HepG2 (cell line): ENCODE results near the gene MST1. TPM values are rescaled to one million over a fixed set of nuclear protein-coding genes. Genes with fewer than 3 reads are reported as not detected.
A peak's percentile ranks its signal among the peaks of the same experiment; 100 is the strongest.

ENCODE experiments used
- BHLHE40 ChIP-seq: IDR thresholded peaks from 2 replicates; pipeline ENCODE4 v1.6.1; 2011; ENCODE audit warnings: low read length, improper control_type of control experiment
- DNMT1 ChIP-seq: sonication (generic); formaldehyde crosslinking; IDR thresholded peaks from 2 replicates; pipeline ENCODE4 v1.5.1; 2020; ENCODE audit warnings: mild to moderate bottlenecking, missing genetic modification reagents
- HNRNPK ChIP-seq: fragments of 200-400 bp; formaldehyde crosslinking; IDR thresholded peaks from 2 replicates; pipeline ENCODE4 v1.6.1; 2018; ENCODE audit warnings: low read length, low read depth, moderate library complexity, mild to moderate bottlenecking; ENCODE audit not compliant: poor library complexity, severe bottlenecking
- MBD4 ChIP-seq: IDR thresholded peaks from 2 replicates; pipeline ENCODE4 v1.6.1; 2012; ENCODE audit warnings: low read length, inconsistent platforms, borderline replicate concordance
- MED1 ChIP-seq: sonication (generic); formaldehyde crosslinking; IDR thresholded peaks from 2 replicates; pipeline ENCODE4 v1.4.0; 2020; ENCODE audit warnings: missing genetic modification reagents
- MYNN ChIP-seq: sonication (generic); formaldehyde crosslinking; IDR thresholded peaks from 2 replicates; pipeline ENCODE4 v1.4.0; 2020; ENCODE audit warnings: mild to moderate bottlenecking, low read depth, missing genetic modification reagents
- NR2F2 ChIP-seq: IDR thresholded peaks from 2 replicates; pipeline ENCODE4 v1.6.1; 2012; ENCODE audit warnings: low read depth, inconsistent platforms, borderline replicate concordance
- SIX1 ChIP-seq: sonication (generic); formaldehyde crosslinking; IDR thresholded peaks from 2 replicates; pipeline ENCODE4 v1.4.0; 2020; ENCODE audit warnings: missing genetic modification reagents, borderline replicate concordance
- ZBTB38 ChIP-seq: sonication (generic); formaldehyde crosslinking; IDR thresholded peaks from 2 replicates; pipeline ENCODE4 v1.5.1; 2020; ENCODE audit warnings: mild to moderate bottlenecking, missing genetic modification reagents
- ZNF337 ChIP-seq: sonication (generic); formaldehyde crosslinking; IDR thresholded peaks from 2 replicates; pipeline ENCODE4 v1.5.1; 2020; ENCODE audit warnings: missing genetic modification reagents, low read depth, mild to moderate bottlenecking, borderline replicate concordance
- ZNF431 ChIP-seq: sonication (generic); formaldehyde crosslinking; IDR thresholded peaks from 2 replicates; pipeline ENCODE4 v1.9.0; 2022; ENCODE audit warnings: missing genetic modification reagents, low read depth, mild to moderate bottlenecking, borderline replicate concordance
- ZNF460 ChIP-seq: sonication (generic); formaldehyde crosslinking; IDR thresholded peaks from 2 replicates; pipeline ENCODE4 v1.5.1; 2020; ENCODE audit warnings: missing genetic modification reagents, mild to moderate bottlenecking, borderline replicate concordance
- ZNF547 ChIP-seq: sonication (generic); formaldehyde crosslinking; IDR thresholded peaks from 2 replicates; pipeline ENCODE4 v1.5.1; 2020; ENCODE audit warnings: mild to moderate bottlenecking, missing genetic modification reagents
- ZNF737 ChIP-seq: sonication (generic); formaldehyde crosslinking; IDR thresholded peaks from 2 replicates; pipeline ENCODE4 v1.5.0; 2020; ENCODE audit warnings: missing genetic modification reagents, mild to moderate bottlenecking, borderline replicate concordance
- ZNF782 ChIP-seq: sonication (generic); formaldehyde crosslinking; IDR thresholded peaks from 2 replicates; pipeline ENCODE4 v1.4.0; 2020; ENCODE audit warnings: missing genetic modification reagents, mild to moderate bottlenecking, borderline replicate concordance
- polyA plus RNA-seq, 8 experiments: library from polyadenylated mRNA; depleted of rRNA in 3 of 8; stranded (reverse) in 7 of 8; unstranded in 1 of 8; fragments of >200 nt; fragmentation: Illumina TruSeq in 4 of 8; extraction: Trizol in 4 of 8; gene quantifications; 2 replicates each; pipeline versions ENCODE4 v1.2.1 to v1.2.3, GENCODE V29; 2011 to 2016; ENCODE audit warnings: low read depth in 4 of 8, missing spikeins in 1 of 8, mixed read lengths in 1 of 8; ENCODE audit not compliant: insufficient read depth in 1 of 8
- total RNA-seq, 5 experiments: library from RNA; depleted of rRNA; stranded (reverse); fragments of >200 nt; fragmentation: Illumina TruSeq; extraction: Trizol; gene quantifications; 2 replicates each; pipeline ENCODE4 v1.2.3, GENCODE V29; 2016; ENCODE audit warnings: low read depth in 1 of 5
- TF ChIP-seq, protein P1 (sequence below): sonication (generic); formaldehyde crosslinking; IDR thresholded peaks from 2 replicates; pipeline ENCODE4 v1.5.1; 2020; ENCODE audit warnings: mild to moderate bottlenecking, missing genetic modification reagents, moderate library complexity
- TF ChIP-seq, protein P2 (sequence below): sonication (generic); formaldehyde crosslinking; IDR thresholded peaks from 2 replicates; pipeline ENCODE4 v1.5.0; 2020; ENCODE audit warnings: mild to moderate bottlenecking, missing genetic modification reagents
- TF ChIP-seq, protein P3 (sequence below): IDR thresholded peaks from 2 replicates; pipeline ENCODE4 v1.6.1; 2016
- TF ChIP-seq, protein P4 (sequence below): sonication (generic); formaldehyde crosslinking; conservative IDR thresholded peaks from 2 replicates; pipeline ENCODE4 v1.4.0; 2020; ENCODE audit warnings: missing genetic modification reagents
- TF ChIP-seq, protein P5 (sequence below): sonication (generic); formaldehyde crosslinking; IDR thresholded peaks from 2 replicates; pipeline ENCODE4 v1.5.0; 2020; ENCODE audit warnings: mild to moderate bottlenecking, low read depth, missing genetic modification reagents, borderline replicate concordance
- TF ChIP-seq, protein P6 (sequence below): sonication (generic); formaldehyde crosslinking; IDR thresholded peaks from 2 replicates; pipeline ENCODE4 v1.8.1; 2023; ENCODE audit warnings: mild to moderate bottlenecking, missing genetic modification reagents, borderline replicate concordance

Gene MST1
- total and polyA plus RNA-seq, 2 of the 13 experiments (the other 11 are each of a cell fraction or from before 2014, with no cell fraction given): 189 to 452 TPM

DNA sequence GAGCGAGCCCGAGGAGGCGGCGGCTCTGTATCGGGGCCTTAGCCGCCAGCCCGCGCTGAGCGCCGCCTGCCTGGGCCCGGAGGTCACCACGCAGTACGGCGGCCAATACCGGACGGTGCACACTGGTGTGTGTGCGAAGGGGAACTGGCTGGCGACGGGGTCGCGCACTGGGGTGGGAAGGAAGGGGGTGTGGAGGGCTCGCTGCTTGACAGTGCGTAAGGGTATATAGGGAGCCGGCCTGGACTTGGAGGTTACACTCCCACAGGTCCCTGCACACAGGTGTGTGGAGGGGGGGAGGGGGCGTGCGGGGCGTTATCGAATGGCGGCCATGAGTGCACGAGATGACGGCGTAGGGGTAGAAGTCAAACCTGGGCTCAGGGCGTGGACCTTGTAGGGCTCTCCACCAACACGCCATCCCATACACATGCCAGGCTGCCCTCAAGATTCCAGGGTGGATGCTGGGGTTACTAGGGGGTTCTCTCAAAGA lies 14.7 kb downstream of the MST1 start (continued):
- TF ChIP-seq NR2F2 (no peak), SIX1 (no peak), MED1 (CRISPR knock-in tag) (0 out of 2 replicates have a peak, but pooled peaks have one; percentile 10), ZNF431 (CRISPR knock-in tag) (peak; percentile 70; the same call in 1 of the 2 replicates), DNMT1 (CRISPR knock-in tag) (no peak), MBD4 (no peak), HNRNPK (peak; percentile 71), ZBTB38 (CRISPR knock-in tag) (no peak), MYNN (no peak), ZNF737 (CRISPR knock-in tag) (peak; percentile 86; the same call in 1 of the 2 replicates), BHLHE40 (no peak), ZNF337 (CRISPR knock-in tag) (no peak), ZNF782 (CRISPR knock-in tag) (0 out of 2 replicates have a peak, but pooled peaks have one; percentile 12), ZNF460 (CRISPR knock-in tag) (no peak), ZNF547 (no peak)
- TF ChIP-seq, protein P1, sequence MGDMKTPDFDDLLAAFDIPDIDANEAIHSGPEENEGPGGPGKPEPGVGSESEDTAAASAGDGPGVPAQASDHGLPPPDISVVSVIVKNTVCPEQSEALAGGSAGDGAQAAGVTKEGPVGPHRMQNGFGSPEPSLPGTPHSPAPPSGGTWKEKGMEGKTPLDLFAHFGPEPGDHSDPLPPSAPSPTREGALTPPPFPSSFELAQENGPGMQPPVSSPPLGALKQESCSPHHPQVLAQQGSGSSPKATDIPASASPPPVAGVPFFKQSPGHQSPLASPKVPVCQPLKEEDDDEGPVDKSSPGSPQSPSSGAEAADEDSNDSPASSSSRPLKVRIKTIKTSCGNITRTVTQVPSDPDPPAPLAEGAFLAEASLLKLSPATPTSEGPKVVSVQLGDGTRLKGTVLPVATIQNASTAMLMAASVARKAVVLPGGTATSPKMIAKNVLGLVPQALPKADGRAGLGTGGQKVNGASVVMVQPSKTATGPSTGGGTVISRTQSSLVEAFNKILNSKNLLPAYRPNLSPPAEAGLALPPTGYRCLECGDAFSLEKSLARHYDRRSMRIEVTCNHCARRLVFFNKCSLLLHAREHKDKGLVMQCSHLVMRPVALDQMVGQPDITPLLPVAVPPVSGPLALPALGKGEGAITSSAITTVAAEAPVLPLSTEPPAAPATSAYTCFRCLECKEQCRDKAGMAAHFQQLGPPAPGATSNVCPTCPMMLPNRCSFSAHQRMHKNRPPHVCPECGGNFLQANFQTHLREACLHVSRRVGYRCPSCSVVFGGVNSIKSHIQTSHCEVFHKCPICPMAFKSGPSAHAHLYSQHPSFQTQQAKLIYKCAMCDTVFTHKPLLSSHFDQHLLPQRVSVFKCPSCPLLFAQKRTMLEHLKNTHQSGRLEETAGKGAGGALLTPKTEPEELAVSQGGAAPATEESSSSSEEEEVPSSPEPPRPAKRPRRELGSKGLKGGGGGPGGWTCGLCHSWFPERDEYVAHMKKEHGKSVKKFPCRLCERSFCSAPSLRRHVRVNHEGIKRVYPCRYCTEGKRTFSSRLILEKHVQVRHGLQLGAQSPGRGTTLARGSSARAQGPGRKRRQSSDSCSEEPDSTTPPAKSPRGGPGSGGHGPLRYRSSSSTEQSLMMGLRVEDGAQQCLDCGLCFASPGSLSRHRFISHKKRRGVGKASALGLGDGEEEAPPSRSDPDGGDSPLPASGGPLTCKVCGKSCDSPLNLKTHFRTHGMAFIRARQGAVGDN: no peak
- TF ChIP-seq, protein P2, sequence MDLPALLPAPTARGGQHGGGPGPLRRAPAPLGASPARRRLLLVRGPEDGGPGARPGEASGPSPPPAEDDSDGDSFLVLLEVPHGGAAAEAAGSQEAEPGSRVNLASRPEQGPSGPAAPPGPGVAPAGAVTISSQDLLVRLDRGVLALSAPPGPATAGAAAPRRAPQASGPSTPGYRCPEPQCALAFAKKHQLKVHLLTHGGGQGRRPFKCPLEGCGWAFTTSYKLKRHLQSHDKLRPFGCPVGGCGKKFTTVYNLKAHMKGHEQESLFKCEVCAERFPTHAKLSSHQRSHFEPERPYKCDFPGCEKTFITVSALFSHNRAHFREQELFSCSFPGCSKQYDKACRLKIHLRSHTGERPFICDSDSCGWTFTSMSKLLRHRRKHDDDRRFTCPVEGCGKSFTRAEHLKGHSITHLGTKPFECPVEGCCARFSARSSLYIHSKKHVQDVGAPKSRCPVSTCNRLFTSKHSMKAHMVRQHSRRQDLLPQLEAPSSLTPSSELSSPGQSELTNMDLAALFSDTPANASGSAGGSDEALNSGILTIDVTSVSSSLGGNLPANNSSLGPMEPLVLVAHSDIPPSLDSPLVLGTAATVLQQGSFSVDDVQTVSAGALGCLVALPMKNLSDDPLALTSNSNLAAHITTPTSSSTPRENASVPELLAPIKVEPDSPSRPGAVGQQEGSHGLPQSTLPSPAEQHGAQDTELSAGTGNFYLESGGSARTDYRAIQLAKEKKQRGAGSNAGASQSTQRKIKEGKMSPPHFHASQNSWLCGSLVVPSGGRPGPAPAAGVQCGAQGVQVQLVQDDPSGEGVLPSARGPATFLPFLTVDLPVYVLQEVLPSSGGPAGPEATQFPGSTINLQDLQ (CRISPR knock-in tag): peak; percentile 44; the same call in 1 of the 2 replicates
- TF ChIP-seq, protein P3, sequence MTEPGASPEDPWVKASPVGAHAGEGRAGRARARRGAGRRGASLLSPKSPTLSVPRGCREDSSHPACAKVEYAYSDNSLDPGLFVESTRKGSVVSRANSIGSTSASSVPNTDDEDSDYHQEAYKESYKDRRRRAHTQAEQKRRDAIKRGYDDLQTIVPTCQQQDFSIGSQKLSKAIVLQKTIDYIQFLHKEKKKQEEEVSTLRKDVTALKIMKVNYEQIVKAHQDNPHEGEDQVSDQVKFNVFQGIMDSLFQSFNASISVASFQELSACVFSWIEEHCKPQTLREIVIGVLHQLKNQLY: no peak
- TF ChIP-seq, protein P4, sequence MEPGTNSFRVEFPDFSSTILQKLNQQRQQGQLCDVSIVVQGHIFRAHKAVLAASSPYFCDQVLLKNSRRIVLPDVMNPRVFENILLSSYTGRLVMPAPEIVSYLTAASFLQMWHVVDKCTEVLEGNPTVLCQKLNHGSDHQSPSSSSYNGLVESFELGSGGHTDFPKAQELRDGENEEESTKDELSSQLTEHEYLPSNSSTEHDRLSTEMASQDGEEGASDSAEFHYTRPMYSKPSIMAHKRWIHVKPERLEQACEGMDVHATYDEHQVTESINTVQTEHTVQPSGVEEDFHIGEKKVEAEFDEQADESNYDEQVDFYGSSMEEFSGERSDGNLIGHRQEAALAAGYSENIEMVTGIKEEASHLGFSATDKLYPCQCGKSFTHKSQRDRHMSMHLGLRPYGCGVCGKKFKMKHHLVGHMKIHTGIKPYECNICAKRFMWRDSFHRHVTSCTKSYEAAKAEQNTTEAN (CRISPR knock-in tag): no peak
- TF ChIP-seq, protein P5, sequence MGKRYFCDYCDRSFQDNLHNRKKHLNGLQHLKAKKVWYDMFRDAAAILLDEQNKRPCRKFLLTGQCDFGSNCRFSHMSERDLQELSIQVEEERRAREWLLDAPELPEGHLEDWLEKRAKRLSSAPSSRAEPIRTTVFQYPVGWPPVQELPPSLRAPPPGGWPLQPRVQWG: no peak
- TF ChIP-seq, protein P6, sequence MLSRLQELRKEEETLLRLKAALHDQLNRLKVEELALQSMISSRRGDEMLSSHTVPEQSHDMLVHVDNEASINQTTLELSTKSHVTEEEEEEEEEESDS (CRISPR knock-in tag): no peak
